A549 (cell line): Measurements from ENCODE around the gene KIF5B.

ENCODE experiments used
- BHLHE40 ChIP-seq: IDR thresholded peaks from 2 replicates; pipeline ENCODE4 v1.6.1; 2012; ENCODE audit warnings: low read depth, low read length, inconsistent platforms
- MAX ChIP-seq: IDR thresholded peaks from 2 replicates; pipeline ENCODE4 v1.6.1; 2012
- POLR2A ChIP-seq: IDR thresholded peaks from 2 replicates; pipeline ENCODE4 v1.6.1; 2012; ENCODE audit warnings: mild to moderate bottlenecking, low read length
- RAD21 ChIP-seq, 2 experiments: fragments of >200 bp in 1 of 2; sonication (Bioruptor Twin) in 1 of 2; formaldehyde crosslinking in 1 of 2; IDR thresholded peaks in 1 of 2; conservative IDR thresholded peaks in 1 of 2; 2 replicates in 1 of 2; 3 replicates in 1 of 2; pipeline ENCODE4 v1.6.1; 2012 to 2018; ENCODE audit warnings: inconsistent platforms in 1 of 2
- RFX5 ChIP-seq: fragments of 450-650 bp; IDR thresholded peaks from 2 replicates; pipeline ENCODE4 v1.7.1; 2014; ENCODE audit warnings: antibody characterized with exemption, mild to moderate bottlenecking, moderate library complexity
- ZC3H11A ChIP-seq: fragments of 450-650 bp; IDR thresholded peaks from 2 replicates; pipeline ENCODE4 v1.6.1; 2014; ENCODE audit warnings: antibody characterized with exemption, mild to moderate bottlenecking
- TF ChIP-seq, protein P1 (sequence below): fragments of >200 bp; sonication (Bioruptor Twin); formaldehyde crosslinking; IDR thresholded peaks from 3 replicates; pipeline ENCODE4 v1.5.1; 2016

- TF ChIP-seq, protein P1, sequence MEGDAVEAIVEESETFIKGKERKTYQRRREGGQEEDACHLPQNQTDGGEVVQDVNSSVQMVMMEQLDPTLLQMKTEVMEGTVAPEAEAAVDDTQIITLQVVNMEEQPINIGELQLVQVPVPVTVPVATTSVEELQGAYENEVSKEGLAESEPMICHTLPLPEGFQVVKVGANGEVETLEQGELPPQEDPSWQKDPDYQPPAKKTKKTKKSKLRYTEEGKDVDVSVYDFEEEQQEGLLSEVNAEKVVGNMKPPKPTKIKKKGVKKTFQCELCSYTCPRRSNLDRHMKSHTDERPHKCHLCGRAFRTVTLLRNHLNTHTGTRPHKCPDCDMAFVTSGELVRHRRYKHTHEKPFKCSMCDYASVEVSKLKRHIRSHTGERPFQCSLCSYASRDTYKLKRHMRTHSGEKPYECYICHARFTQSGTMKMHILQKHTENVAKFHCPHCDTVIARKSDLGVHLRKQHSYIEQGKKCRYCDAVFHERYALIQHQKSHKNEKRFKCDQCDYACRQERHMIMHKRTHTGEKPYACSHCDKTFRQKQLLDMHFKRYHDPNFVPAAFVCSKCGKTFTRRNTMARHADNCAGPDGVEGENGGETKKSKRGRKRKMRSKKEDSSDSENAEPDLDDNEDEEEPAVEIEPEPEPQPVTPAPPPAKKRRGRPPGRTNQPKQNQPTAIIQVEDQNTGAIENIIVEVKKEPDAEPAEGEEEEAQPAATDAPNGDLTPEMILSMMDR, result no peak
- no peak for TF ChIP-seq POLR2A
- TF ChIP-seq BHLHE40, result no peak
- no peak for TF ChIP-seq ZC3H11A
- TF ChIP-seq MAX, result no peak
- TF ChIP-seq RFX5, result no peak
- no peak for TF ChIP-seq RAD21 (conservative IDR thresholded peaks at IDR 0.05 in 1 of 2, IDR thresholded peaks at IDR 0.05 in 1 of 2)
Measured at GRCh38 chr10:31974434-31975124, 81.6 kb downstream of the KIF5B start.
